ENCODE results near the gene KDM4B. TPM values are rescaled to one million over a fixed set of nuclear protein-coding genes. Genes with fewer than 3 reads are reported as not detected.

The KDM4B gene
- total RNA-seq, 1 donor from 2014 or later, result 38.9 TPM

GRCh38 chr19:5013761-5014160 lies 44.8 kb downstream of the KDM4B start:
- no peaks in the 10 kb centered on the region for H3K9me3 Mint-ChIP-seq
- H3K4me1 Mint-ChIP-seq (ENCODE audit: low read depth), result no peaks in the 10 kb centered on the region
- no peaks in the 10 kb centered on the region for H3K36me3 Mint-ChIP-seq (ENCODE audit: low read depth)
- H3K27ac Mint-ChIP-seq, result no peak overlapping the region
- DNase-seq (ENCODE audit: low spot score), result no peak
- no peak overlapping the region for H3K4me3 Mint-ChIP-seq
- intact Hi-C loops (cut with micrococcal nuclease), result no loop called here
- H3K27me3 Mint-ChIP-seq (ENCODE audit: insufficient read depth), result no peaks in the 10 kb centered on the region

GRCh38 chr19:5014941-5015340 lies 46.0 kb downstream of the KDM4B start:
- Mint-ChIP-seq H3K27me3 (ENCODE audit: insufficient read depth) (no peaks in the 10 kb centered on the region), H3K36me3 (ENCODE audit: low read depth) (no peaks in the 10 kb centered on the region), H3K27ac (no peak overlapping the region), H3K4me3 (no peak overlapping the region), H3K4me1 (ENCODE audit: low read depth) (no peaks in the 10 kb centered on the region), H3K9me3 (no peaks in the 10 kb centered on the region)
- intact Hi-C loops (cut with micrococcal nuclease), result no loop called here
- no peak for DNase-seq (ENCODE audit: low spot score)

GRCh38 chr19:5016268-5016667 lies 47.4 kb downstream of the KDM4B start:
- Mint-ChIP-seq H3K9me3 (no peaks in the 10 kb centered on the region), H3K27me3 (ENCODE audit: insufficient read depth) (no peaks in the 10 kb centered on the region), H3K27ac (no peak overlapping the region), H3K36me3 (ENCODE audit: low read depth) (peaks cover 4% of the 10 kb centered on the region), H3K4me3 (no peak overlapping the region), H3K4me1 (ENCODE audit: low read depth) (no peaks in the 10 kb centered on the region)
- no peak for DNase-seq (ENCODE audit: low spot score)
- intact Hi-C loops (cut with micrococcal nuclease), result no loop called here

GRCh38 chr19:5016781-5017180 lies 47.9 kb downstream of the KDM4B start:
- Mint-ChIP-seq H3K9me3 (no peaks in the 10 kb centered on the region), H3K4me1 (ENCODE audit: low read depth) (no peaks in the 10 kb centered on the region), H3K27ac (no peak overlapping the region), H3K4me3 (no peak overlapping the region), H3K27me3 (ENCODE audit: insufficient read depth) (no peaks in the 10 kb centered on the region), H3K36me3 (ENCODE audit: low read depth) (peaks cover 4% of the 10 kb centered on the region)
- intact Hi-C loops (cut with micrococcal nuclease), result no loop called here
- DNase-seq (ENCODE audit: low spot score), result no peak

DNA sequence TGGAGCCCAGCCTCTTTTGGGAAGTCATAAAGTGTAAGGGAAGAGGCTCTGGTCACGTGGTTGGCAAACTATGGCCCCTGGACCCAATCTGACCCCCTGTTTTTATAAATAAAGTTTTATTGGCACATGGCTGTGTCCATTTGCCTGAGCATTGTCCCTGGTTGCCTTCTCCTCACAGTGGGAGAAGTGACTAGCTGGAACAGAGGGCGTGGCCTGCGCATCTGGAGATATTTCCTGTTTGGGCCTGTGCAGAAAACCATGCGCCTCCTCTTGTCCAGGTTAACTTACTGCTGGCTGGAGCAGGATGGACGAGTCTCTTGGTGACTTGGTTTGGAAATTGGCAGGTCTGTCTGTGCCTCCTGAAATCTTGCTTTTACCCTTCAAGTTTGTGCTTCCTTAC lies 48.3 kb downstream of the KDM4B start:
- Mint-ChIP-seq H3K36me3 (ENCODE audit: low read depth) (peaks cover 4% of the 10 kb centered on the region), H3K4me1 (ENCODE audit: low read depth) (no peaks in the 10 kb centered on the region), H3K4me3 (no peak overlapping the region), H3K27ac (no peak overlapping the region), H3K27me3 (ENCODE audit: insufficient read depth) (no peaks in the 10 kb centered on the region), H3K9me3 (no peaks in the 10 kb centered on the region)
- intact Hi-C loops (cut with micrococcal nuclease), result no loop called here
- DNase-seq (ENCODE audit: low spot score), result no peak

DNA sequence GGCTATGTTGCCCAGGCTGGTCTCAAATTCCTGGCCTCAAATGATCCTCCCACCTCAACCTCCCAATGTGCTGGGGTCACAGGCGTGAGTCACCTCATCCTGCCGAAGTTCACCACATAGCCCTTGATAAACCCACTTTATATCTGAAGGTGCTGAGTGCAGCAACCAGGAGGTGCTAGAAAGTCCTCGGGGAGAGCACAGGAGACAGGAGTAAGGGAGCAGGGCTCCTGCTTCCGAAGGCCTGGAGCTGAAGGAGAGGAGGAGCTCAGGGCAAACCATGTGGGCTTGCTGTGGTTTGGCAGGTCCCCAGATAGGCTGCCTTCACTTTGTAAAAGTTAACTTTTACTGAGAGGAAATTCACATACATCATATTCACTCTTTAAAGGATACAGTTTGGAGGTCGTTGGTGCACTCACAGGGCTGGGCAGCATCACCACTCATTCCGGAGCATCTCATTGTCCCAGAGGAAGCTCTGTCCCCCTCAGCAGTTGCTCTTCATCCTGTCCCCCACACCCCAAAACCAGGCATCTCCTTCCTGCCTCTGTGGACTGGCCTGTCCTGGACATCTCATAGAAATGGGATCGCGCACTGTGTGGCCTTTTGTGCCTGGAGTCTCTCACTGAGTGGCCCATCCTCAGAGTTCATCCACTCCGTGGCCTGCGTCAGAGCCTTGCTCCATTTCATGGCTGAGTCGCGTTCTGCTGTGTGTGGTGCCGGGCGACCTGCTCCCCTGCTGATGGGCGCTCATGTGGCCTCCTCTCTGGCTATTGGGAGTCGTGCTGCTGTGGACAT lies 49.5 kb downstream of the KDM4B start:
- intact Hi-C loops (cut with micrococcal nuclease), result no loop called here
- Mint-ChIP-seq H3K4me3 (no peak overlapping the region), H3K36me3 (ENCODE audit: low read depth) (peaks cover 4% of the 10 kb centered on the region), H3K27me3 (ENCODE audit: insufficient read depth) (no peaks in the 10 kb centered on the region), H3K27ac (no peak overlapping the region), H3K4me1 (ENCODE audit: low read depth) (no peaks in the 10 kb centered on the region), H3K9me3 (no peaks in the 10 kb centered on the region)
- DNase-seq (ENCODE audit: low spot score), result no peak

DNA sequence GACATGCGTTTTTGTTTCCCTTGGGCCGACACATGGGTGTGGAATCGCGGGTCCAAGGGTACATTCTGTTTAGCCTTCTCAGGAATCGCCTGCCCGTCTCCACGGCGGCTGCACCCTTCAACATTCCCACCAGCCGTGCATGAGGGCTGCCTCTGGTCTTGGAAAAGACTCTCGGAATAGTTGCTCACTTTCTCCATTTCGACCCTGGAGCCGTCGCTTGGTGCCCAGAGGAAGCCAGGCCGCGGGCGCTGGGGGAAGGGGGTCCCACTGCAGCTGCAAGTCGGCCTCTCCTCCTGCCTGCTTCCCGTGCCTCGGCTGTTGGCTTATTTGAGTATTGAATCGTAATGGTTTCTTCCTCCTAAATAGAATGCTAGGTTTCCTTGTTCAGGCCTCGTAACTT lies 51.5 kb downstream of the KDM4B start:
- DNase-seq (ENCODE audit: low spot score), result no peak
- H3K36me3 Mint-ChIP-seq (ENCODE audit: low read depth), result peaks cover 4% of the 10 kb centered on the region
- H3K4me3 Mint-ChIP-seq, result no peak overlapping the region
- no peaks in the 10 kb centered on the region for H3K9me3 Mint-ChIP-seq
- H3K27me3 Mint-ChIP-seq (ENCODE audit: insufficient read depth), result no peaks in the 10 kb centered on the region
- H3K27ac Mint-ChIP-seq, result no peak overlapping the region
- no peaks in the 10 kb centered on the region for H3K4me1 Mint-ChIP-seq (ENCODE audit: low read depth)
- intact Hi-C loops (cut with micrococcal nuclease), result no loop called here

DNA sequence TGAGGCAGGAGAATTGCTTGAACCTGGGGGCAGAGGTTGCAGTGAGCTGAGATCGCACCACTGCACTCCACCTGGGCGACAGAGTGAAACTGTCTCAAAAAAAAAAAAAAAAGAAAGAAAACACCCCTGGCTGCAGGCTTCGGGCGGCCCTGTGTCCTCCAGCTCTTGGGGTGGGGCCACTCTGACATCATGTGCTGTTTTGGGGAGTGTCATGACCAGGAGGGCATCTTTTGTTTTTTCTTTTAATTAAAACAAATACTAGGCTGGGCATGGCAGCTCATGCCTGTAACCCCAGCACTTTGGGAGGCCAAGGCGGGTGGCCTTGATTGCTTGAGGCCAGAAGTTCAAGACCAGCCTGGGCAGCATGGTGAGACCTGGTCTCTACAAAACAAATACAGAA lies 52.1 kb downstream of the KDM4B start:
- Mint-ChIP-seq H3K36me3 (ENCODE audit: low read depth) (peaks cover 4% of the 10 kb centered on the region), H3K9me3 (no peaks in the 10 kb centered on the region), H3K4me3 (no peak overlapping the region), H3K4me1 (ENCODE audit: low read depth) (no peaks in the 10 kb centered on the region), H3K27me3 (ENCODE audit: insufficient read depth) (no peaks in the 10 kb centered on the region), H3K27ac (no peak overlapping the region)
- intact Hi-C loops (cut with micrococcal nuclease), result no loop called here
- DNase-seq (ENCODE audit: low spot score), result no peak

GRCh38 chr19:5022066-5022860 lies 53.4 kb downstream of the KDM4B start:
- DNase-seq (ENCODE audit: low spot score), result no peak
- no peak overlapping the region for H3K4me3 Mint-ChIP-seq
- H3K27ac Mint-ChIP-seq, result no peak overlapping the region
- intact Hi-C loops (cut with micrococcal nuclease), result no loop called here
- peaks cover 4% of the 10 kb centered on the region for H3K36me3 Mint-ChIP-seq (ENCODE audit: low read depth)
- H3K27me3 Mint-ChIP-seq (ENCODE audit: insufficient read depth), result no peaks in the 10 kb centered on the region
- H3K9me3 Mint-ChIP-seq, result no peaks in the 10 kb centered on the region
- no peaks in the 10 kb centered on the region for H3K4me1 Mint-ChIP-seq (ENCODE audit: low read depth)

DNA sequence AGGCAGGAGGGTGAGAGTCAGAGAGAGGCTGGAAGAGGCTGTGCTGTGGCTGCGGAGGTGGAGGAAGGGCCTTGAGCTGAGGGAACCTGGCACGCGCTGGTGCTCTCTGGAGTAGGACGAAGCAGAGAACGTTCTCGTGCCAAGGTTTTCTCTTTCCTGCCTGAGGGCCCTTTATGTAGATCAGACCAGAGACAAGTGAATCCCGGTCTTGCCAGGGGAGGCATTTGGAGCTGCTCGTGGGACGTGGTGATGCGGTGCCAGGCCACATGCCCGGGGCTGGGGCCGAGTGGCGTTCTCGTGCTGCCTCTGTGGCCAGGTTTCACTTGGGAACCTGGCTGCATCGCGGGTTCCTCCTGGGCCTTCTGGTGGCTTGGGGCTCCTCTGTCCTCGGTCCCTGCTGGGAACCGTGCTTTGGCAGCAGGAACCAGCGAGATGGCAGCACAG lies 54.2 kb downstream of the KDM4B start:
- Mint-ChIP-seq H3K27ac (no peak overlapping the region), H3K27me3 (ENCODE audit: insufficient read depth) (no peaks in the 10 kb centered on the region), H3K4me1 (ENCODE audit: low read depth) (no peaks in the 10 kb centered on the region), H3K4me3 (no peak overlapping the region), H3K9me3 (no peaks in the 10 kb centered on the region), H3K36me3 (ENCODE audit: low read depth) (peaks cover 4% of the 10 kb centered on the region)
- DNase-seq (ENCODE audit: low spot score), result no peak
- intact Hi-C loops (cut with micrococcal nuclease), result no loop called here

GRCh38 chr19:5024282-5024681 lies 55.4 kb downstream of the KDM4B start:
- no peak overlapping the region for H3K27ac Mint-ChIP-seq
- no peaks in the 10 kb centered on the region for H3K9me3 Mint-ChIP-seq
- no peaks in the 10 kb centered on the region for H3K4me1 Mint-ChIP-seq (ENCODE audit: low read depth)
- H3K27me3 Mint-ChIP-seq (ENCODE audit: insufficient read depth), result no peaks in the 10 kb centered on the region
- no peak for DNase-seq (ENCODE audit: low spot score)
- H3K4me3 Mint-ChIP-seq, result no peak overlapping the region
- intact Hi-C loops (cut with micrococcal nuclease), result no loop called here
- H3K36me3 Mint-ChIP-seq (ENCODE audit: low read depth), result peaks cover 4% of the 10 kb centered on the region

- Mint-ChIP-seq H3K36me3 (ENCODE audit: low read depth) (peaks cover 4% of the 10 kb centered on the region), H3K9me3 (no peaks in the 10 kb centered on the region), H3K4me1 (ENCODE audit: low read depth) (no peaks in the 10 kb centered on the region), H3K27ac (no peak overlapping the region), H3K4me3 (no peak overlapping the region), H3K27me3 (ENCODE audit: insufficient read depth) (no peaks in the 10 kb centered on the region)
- intact Hi-C loops (cut with micrococcal nuclease), result no loop called here
- DNase-seq (ENCODE audit: low spot score), result no peak
Measured at GRCh38 chr19:5025027-5025426, 56.1 kb downstream of the KDM4B start.

GRCh38 chr19:5026706-5027273 lies 57.9 kb downstream of the KDM4B start:
- no peaks in the 10 kb centered on the region for H3K4me1 Mint-ChIP-seq (ENCODE audit: low read depth)
- no peaks in the 10 kb centered on the region for H3K9me3 Mint-ChIP-seq
- intact Hi-C loops (cut with micrococcal nuclease), result no loop called here
- no peaks in the 10 kb centered on the region for H3K27me3 Mint-ChIP-seq (ENCODE audit: insufficient read depth)
- H3K27ac Mint-ChIP-seq, result no peak overlapping the region
- H3K36me3 Mint-ChIP-seq (ENCODE audit: low read depth), result no peaks in the 10 kb centered on the region
- H3K4me3 Mint-ChIP-seq, result no peak overlapping the region
- no peak for DNase-seq (ENCODE audit: low spot score)

Measured in activated T-helper 1 cell treated with anti-CD3 and anti-CD28 coated beads, Interleukin-12 subunit alpha, Interleukin-12 subunit beta, Interleukin-2, Interleukin-4 antibody, amounts not matched to agents 30 ng/mL and 10 ng/mL and 1 ng/mL, durations not matched to agents 14 hours and 24 hours and 36 hours (primary cell).